Measurements from ENCODE around the gene FBXW5.

FBXW5 gene

DNA sequence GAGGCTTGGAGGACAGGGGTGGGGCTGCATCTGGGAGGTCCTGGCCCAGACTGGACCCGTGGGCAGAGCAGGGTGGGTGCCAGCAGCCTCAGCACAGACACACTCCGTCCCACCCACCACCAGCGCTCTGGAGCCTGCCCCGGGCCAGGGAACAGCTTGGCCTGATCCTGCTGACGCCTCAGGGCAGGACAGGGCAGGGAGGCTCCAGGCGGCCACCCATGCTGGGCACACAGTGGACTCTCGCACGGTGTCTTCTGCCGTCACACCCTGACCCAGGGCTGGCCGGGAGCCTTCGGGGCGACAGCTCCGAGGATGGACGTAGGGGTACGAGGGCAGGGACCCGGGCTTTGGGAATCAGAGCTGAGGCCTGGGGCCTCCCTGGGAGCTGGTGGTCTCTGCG lies 24.6 kb upstream of the FBXW5 start:
- no peak for DNase-seq
- Histone ChIP-seq H3K9me3 (no peaks in the 10 kb centered on the region), H3K4me1 (no peaks in the 10 kb centered on the region), H3K27me3 (no peaks in the 10 kb centered on the region), H3K36me3 (no peaks in the 10 kb centered on the region), H3K4me3 (ENCODE audit: low read depth, low read length) (no peak overlapping the region)
- TF ChIP-seq, protein P1, sequence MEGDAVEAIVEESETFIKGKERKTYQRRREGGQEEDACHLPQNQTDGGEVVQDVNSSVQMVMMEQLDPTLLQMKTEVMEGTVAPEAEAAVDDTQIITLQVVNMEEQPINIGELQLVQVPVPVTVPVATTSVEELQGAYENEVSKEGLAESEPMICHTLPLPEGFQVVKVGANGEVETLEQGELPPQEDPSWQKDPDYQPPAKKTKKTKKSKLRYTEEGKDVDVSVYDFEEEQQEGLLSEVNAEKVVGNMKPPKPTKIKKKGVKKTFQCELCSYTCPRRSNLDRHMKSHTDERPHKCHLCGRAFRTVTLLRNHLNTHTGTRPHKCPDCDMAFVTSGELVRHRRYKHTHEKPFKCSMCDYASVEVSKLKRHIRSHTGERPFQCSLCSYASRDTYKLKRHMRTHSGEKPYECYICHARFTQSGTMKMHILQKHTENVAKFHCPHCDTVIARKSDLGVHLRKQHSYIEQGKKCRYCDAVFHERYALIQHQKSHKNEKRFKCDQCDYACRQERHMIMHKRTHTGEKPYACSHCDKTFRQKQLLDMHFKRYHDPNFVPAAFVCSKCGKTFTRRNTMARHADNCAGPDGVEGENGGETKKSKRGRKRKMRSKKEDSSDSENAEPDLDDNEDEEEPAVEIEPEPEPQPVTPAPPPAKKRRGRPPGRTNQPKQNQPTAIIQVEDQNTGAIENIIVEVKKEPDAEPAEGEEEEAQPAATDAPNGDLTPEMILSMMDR (IDR thresholded peaks at IDR 0.05; ENCODE audit: low read depth, low read length): no peak

- H3K4me3 ChIP-seq (ENCODE audit: low read depth, low read length): no peak overlapping the region
- H3K9me3 ChIP-seq: no peaks in the 10 kb centered on the region
- no peaks in the 10 kb centered on the region for H3K36me3 ChIP-seq
- TF ChIP-seq, protein P1 (IDR thresholded peaks at IDR 0.05; ENCODE audit: low read depth, low read length): no peak
- no peaks in the 10 kb centered on the region for H3K27me3 ChIP-seq
- H3K4me1 ChIP-seq: no peaks in the 10 kb centered on the region
- DNase-seq: no peak
Observed at GRCh38 chr9:136968333-136969127, 24.0 kb upstream of the FBXW5 start.

- TF ChIP-seq, protein P1 (IDR thresholded peaks at IDR 0.05; ENCODE audit: low read depth, low read length): no peak
- H3K4me3 ChIP-seq (ENCODE audit: low read depth, low read length): no peak overlapping the region
- H3K36me3 ChIP-seq: no peaks in the 10 kb centered on the region
- H3K27me3 ChIP-seq: no peaks in the 10 kb centered on the region
- H3K9me3 ChIP-seq: no peaks in the 10 kb centered on the region
- DNase-seq: no peak
- no peaks in the 10 kb centered on the region for H3K4me1 ChIP-seq
Observed at GRCh38 chr9:136965771-136966484, 21.4 kb upstream of the FBXW5 start.

- no peak overlapping the region for H3K4me3 ChIP-seq (ENCODE audit: low read depth, low read length)
- DNase-seq: no peak
- H3K36me3 ChIP-seq: no peaks in the 10 kb centered on the region
- H3K4me1 ChIP-seq: no peaks in the 10 kb centered on the region
- no peaks in the 10 kb centered on the region for H3K9me3 ChIP-seq
- H3K27me3 ChIP-seq: no peaks in the 10 kb centered on the region
- TF ChIP-seq, protein P1 (IDR thresholded peaks at IDR 0.05; ENCODE audit: low read depth, low read length): no peak
Observed at GRCh38 chr9:136964833-136965422, 20.4 kb upstream of the FBXW5 start.

DNA sequence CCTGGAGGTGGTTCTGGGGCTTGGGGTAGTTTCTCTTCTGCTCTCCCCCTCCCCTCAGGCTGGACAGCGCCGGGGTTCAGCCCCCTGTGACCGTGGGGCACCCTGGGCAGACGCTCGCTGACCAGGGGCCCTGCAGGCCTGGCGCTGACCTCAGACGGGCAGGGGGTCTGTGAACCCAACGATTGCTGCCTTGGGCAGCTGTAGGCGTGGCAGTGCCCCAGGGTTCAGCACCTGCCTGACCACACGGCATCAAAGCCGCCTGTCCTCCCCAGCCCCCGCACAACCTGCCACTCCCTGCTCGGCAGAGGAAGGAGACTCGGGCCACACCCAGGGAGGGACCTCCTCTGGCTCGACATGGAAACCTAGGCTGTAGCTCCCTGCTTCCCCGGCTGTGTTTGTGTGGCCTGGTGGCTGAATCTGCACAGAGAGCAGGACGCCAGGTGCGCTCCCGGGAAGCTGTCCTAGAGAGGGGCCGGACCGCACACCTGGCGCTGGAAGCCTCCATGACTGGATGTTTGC lies 19.7 kb upstream of the FBXW5 start:
- TF ChIP-seq, protein P1 (IDR thresholded peaks at IDR 0.05; ENCODE audit: low read depth, low read length): no peak
- DNase-seq: no peak
- Histone ChIP-seq H3K4me3 (ENCODE audit: low read depth, low read length) (no peak overlapping the region), H3K9me3 (no peaks in the 10 kb centered on the region), H3K27me3 (no peaks in the 10 kb centered on the region), H3K4me1 (no peaks in the 10 kb centered on the region), H3K36me3 (no peaks in the 10 kb centered on the region)

Data from BE2C (cell line).